SK-N-SH (cell line): Measurements from ENCODE around the gene ATXN7. TPM values are rescaled to one million over a fixed set of nuclear protein-coding genes. Genes with fewer than 3 reads are reported as not detected.

ENCODE experiments used
- CTCF ChIA-PET: fragments of 300-600, 350-600 bp; formaldehyde crosslinking; extraction: SDS; loops from one replicate; lab custom pipeline; 2021; lab: Yijun Ruan, JAX
- POLR2A ChIA-PET: fragments of 350-600 bp; sonication (Branson Sonifier 250); formaldehyde crosslinking; extraction: SDS; loops from one replicate; lab custom pipeline; 2020; ENCODE audit warnings: antibody characterized with exemption, inconsistent platforms; lab: Yijun Ruan, JAX
- DNase-seq: peaks from one replicate; pipeline ENCODE4 v3.0.0; 2012
- H2AFZ ChIP-seq: fragments of 200-600 bp; sonication (generic); 2 replicates; pipeline ENCODE4 v1.8.1; 2016; ENCODE audit warnings: antibody characterized with exemption, mild to moderate bottlenecking, low read depth
- H3F3A ChIP-seq: fragments of 200-600 bp; sonication (generic); replicated peaks from 2 replicates; pipeline ENCODE3; 2016; ENCODE audit warnings: antibody characterized with exemption, mild to moderate bottlenecking; ENCODE audit not compliant: insufficient read depth
- H3K27ac ChIP-seq, 2 experiments: fragments of 200-500 bp in 1 of 2; fragments of 200-600 bp in 1 of 2; sonication (Bioruptor generic) in 1 of 2; sonication (generic), shearing (Covaris generic) in 1 of 2; 2 replicates each; pipeline versions ENCODE4 v1.5.1 to v1.6.1; 2014 to 2016; ENCODE audit warnings: low read depth in 2 of 2, inconsistent platforms in 1 of 2, low read length in 1 of 2, mild to moderate bottlenecking in 1 of 2, mixed read lengths in 1 of 2
- H3K27me3 ChIP-seq: fragments of 200-600 bp; sonication (generic), shearing (Covaris generic); 2 replicates; pipeline ENCODE4 v1.6.1; 2016; ENCODE audit warnings: mixed run types; ENCODE audit not compliant: insufficient read depth
- H3K36me3 ChIP-seq, 2 experiments: fragments of 200-500 bp in 1 of 2; fragments of 200-600 bp in 1 of 2; sonication (Bioruptor generic) in 1 of 2; sonication (generic) in 1 of 2; replicated peaks in 1 of 2; 2 replicates each; pipeline versions ENCODE3 to v1.5.1; 2014 to 2016; ENCODE audit warnings: low read length in 1 of 2, mild to moderate bottlenecking in 1 of 2; ENCODE audit not compliant: insufficient read depth in 2 of 2, control insufficient read depth in 1 of 2
- H3K4me1 ChIP-seq, 2 experiments: fragments of 200-500 bp in 1 of 2; fragments of 200-600 bp in 1 of 2; sonication (Bioruptor generic) in 1 of 2; sonication (generic), shearing (Covaris generic) in 1 of 2; 2 replicates each; pipeline versions ENCODE4 v1.5.1 to v1.6.1; 2014 to 2016; ENCODE audit warnings: low read depth in 1 of 2, low read length in 1 of 2, mixed run types in 1 of 2; ENCODE audit not compliant: insufficient read depth in 2 of 2, control insufficient read depth in 1 of 2
- H3K4me2 ChIP-seq: fragments of 200-600 bp; sonication (generic), shearing (Covaris generic); 2 replicates; pipeline ENCODE4 v1.6.1; 2017; ENCODE audit warnings: mixed run types
- H3K4me3 ChIP-seq, 2 experiments: fragments of 200-500 bp in 1 of 2; fragments of 200-600 bp in 1 of 2; sonication (Bioruptor generic) in 1 of 2; sonication (generic), shearing (Covaris generic) in 1 of 2; 2 replicates each; pipeline versions ENCODE4 v1.5.1 to v1.8.1; 2014 to 2016; ENCODE audit warnings: low read depth in 2 of 2, inconsistent platforms in 1 of 2, low read length in 1 of 2, mild to moderate bottlenecking in 1 of 2, mixed read lengths in 1 of 2, moderate library complexity in 1 of 2
- H3K79me2 ChIP-seq: fragments of 200-600 bp; sonication (generic); 2 replicates; pipeline ENCODE4 v1.8.1; 2017; ENCODE audit warnings: mild to moderate bottlenecking; ENCODE audit not compliant: insufficient read depth
- H3K9ac ChIP-seq: fragments of 200-600 bp; sonication (generic); 2 replicates; pipeline ENCODE4 v1.6.1; 2017; ENCODE audit warnings: mixed run types
- H3K9me2 ChIP-seq: fragments of 200-600 bp; sonication (generic); 2 replicates; pipeline ENCODE4 v1.6.1; 2017; ENCODE audit warnings: mixed run types
- H3K9me3 ChIP-seq: fragments of 200-600 bp; sonication (generic); 2 replicates; pipeline ENCODE4 v1.6.1; 2017; ENCODE audit warnings: mixed run types, mild to moderate bottlenecking, moderate library complexity
- H4K20me1 ChIP-seq: fragments of 200-600 bp; sonication (generic); 2 replicates; pipeline ENCODE4 v1.6.1; 2017; ENCODE audit warnings: mild to moderate bottlenecking, mixed run types; ENCODE audit not compliant: insufficient read depth
- CHD2 ChIP-seq: fragments of 150-350 bp; IDR thresholded peaks from 2 replicates; pipeline ENCODE4 v1.6.1; 2018; ENCODE audit warnings: low read length; ENCODE audit not compliant: partially characterized antibody
- EP300 ChIP-seq, 2 experiments: IDR thresholded peaks; 2 replicates each; pipeline versions ENCODE4 v1.4.0 to v1.6.1; 2012; ENCODE audit warnings: borderline replicate concordance in 1 of 2, low read depth in 1 of 2, low read length in 1 of 2
- EZH2phosphoT487 ChIP-seq: fragments of 200-600 bp; sonication (generic); IDR thresholded peaks from 2 replicates; pipeline ENCODE4 v1.6.1; 2017; ENCODE audit warnings: low read depth, mixed run types, mild to moderate bottlenecking, antibody characterized with exemption, moderate library complexity, borderline replicate concordance
- FOXM1 ChIP-seq: IDR thresholded peaks from 2 replicates; pipeline ENCODE4 v1.4.0; 2012; ENCODE audit warnings: low read depth, mild to moderate bottlenecking
- GABPA ChIP-seq: IDR thresholded peaks from 2 replicates; pipeline ENCODE4 v1.4.0; 2012; ENCODE audit warnings: low read depth, mild to moderate bottlenecking
- JUND ChIP-seq: IDR thresholded peaks from 2 replicates; pipeline ENCODE4 v1.4.0; 2012
- MEF2A ChIP-seq: IDR thresholded peaks from 2 replicates; pipeline ENCODE4 v1.4.0; 2012; ENCODE audit warnings: low read depth, borderline replicate concordance
- NRF1 ChIP-seq: IDR thresholded peaks from 2 replicates; pipeline ENCODE4 v1.6.1; 2012; ENCODE audit warnings: low read depth, mild to moderate bottlenecking, low read length
- POLR2AphosphoS5 ChIP-seq: IDR thresholded peaks from 2 replicates; pipeline ENCODE4 v1.6.1; 2012; ENCODE audit warnings: low read depth, low read length
- RAD21 ChIP-seq: IDR thresholded peaks from 2 replicates; pipeline ENCODE4 v1.6.1; 2012; ENCODE audit warnings: mild to moderate bottlenecking, low read length
- RCOR1 ChIP-seq: fragments of 150-350 bp; IDR thresholded peaks from 2 replicates; pipeline ENCODE4 v1.6.1; 2017; ENCODE audit warnings: antibody characterized with exemption, low read length
- RFX5 ChIP-seq: IDR thresholded peaks from 2 replicates; pipeline ENCODE4 v1.6.1; 2012; ENCODE audit warnings: mild to moderate bottlenecking, improper control_type of control experiment, low read length
- RXRA ChIP-seq: IDR thresholded peaks from 2 replicates; pipeline ENCODE4 v1.4.0; 2012; ENCODE audit warnings: low read depth, mild to moderate bottlenecking, borderline replicate concordance
- SMC3 ChIP-seq: IDR thresholded peaks from 2 replicates; pipeline ENCODE4 v1.6.1; 2012; ENCODE audit warnings: low read depth, low read length, improper control_type of control experiment
- TCF12 ChIP-seq: IDR thresholded peaks from 2 replicates; pipeline ENCODE4 v1.4.0; 2012
- TEAD4 ChIP-seq: IDR thresholded peaks from 2 replicates; pipeline ENCODE4 v1.4.0; 2012; ENCODE audit warnings: mild to moderate bottlenecking, borderline replicate concordance; ENCODE audit not compliant: insufficient read depth
- YY1 ChIP-seq: IDR thresholded peaks from 2 replicates; pipeline ENCODE4 v1.4.0; 2012; ENCODE audit warnings: low read depth, mild to moderate bottlenecking
- WGBS: methylation state at CpG from one replicate; pipeline ENCODE4 v1.1.6; 2017; ENCODE audit warnings: low lambda C conversion rate; 5-methylcytosine and 5-hydroxymethylcytosine counted together
- polyA plus RNA-seq, 3 experiments: library from polyadenylated mRNA; depleted of rRNA; stranded (reverse); fragments of >200 nt; gene quantifications; 2 replicates each; pipeline ENCODE4 v1.2.3, GENCODE V29; 2012
- TF ChIP-seq, protein P1 (sequence below): fragments of 200-600 bp; sonication (generic); IDR thresholded peaks from 2 replicates; pipeline ENCODE4 v1.6.1; 2017; ENCODE audit warnings: antibody characterized with exemption, mild to moderate bottlenecking, moderate library complexity
- TF ChIP-seq, protein P2 (sequence below): IDR thresholded peaks from 2 replicates; pipeline ENCODE4 v1.4.0; 2012; ENCODE audit warnings: low read depth, borderline replicate concordance

Gene ATXN7
- polyA plus RNA-seq, 1 of the 3 experiments (the other 2 are of a cell fraction), result 6.2 TPM

- CTCF ChIA-PET, result interaction anchor here (0.6 to 7.9 kb wide), 54 partner anchors 9 to 1139 kb away, joined by 3 to 84 read pairs (median 4); no protein-coding TSS in a partner anchor
- no peaks in the 10 kb centered on the region for H3K36me3 ChIP-seq
Observed at GRCh38 chr3:64031540-64032508, 168.2 kb downstream of the ATXN7 start.

DNA sequence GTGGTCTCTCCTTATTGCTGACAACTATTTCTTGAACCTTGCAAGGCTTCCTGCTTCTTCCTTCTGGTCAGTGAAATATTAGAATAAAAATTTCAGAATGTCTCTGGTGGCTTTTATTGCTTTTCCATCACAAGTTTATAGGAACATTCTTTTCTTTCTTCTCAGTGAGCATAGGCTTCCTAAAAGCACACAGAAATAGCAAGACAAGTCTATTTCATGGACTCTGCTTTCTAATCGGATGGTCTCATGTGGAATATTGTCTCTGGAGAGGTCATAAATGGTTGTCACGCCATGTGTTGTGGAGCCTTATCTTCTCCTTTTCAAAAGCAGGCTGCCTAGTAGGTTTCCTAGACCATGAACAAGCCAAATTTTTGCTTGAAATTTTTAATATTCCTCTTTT lies 169.4 kb downstream of the ATXN7 start:
- no peak for TF ChIP-seq SMC3
- no peak for TF ChIP-seq RAD21
- TF ChIP-seq EP300 (IDR thresholded peaks at IDR 0.05; ENCODE audit: borderline replicate concordance in 1 of 2, low read depth in 1 of 2, low read length in 1 of 2), result no peak
- TF ChIP-seq RCOR1, result no peak
- no peak for TF ChIP-seq RXRA
- TF ChIP-seq TCF12, result no peak
- TF ChIP-seq YY1, result no peak
- TF ChIP-seq, all 33 proteins: peak for 0
- H3K36me3 ChIP-seq, result no peaks in the 10 kb centered on the region
- no peak overlapping the region for H3K27ac ChIP-seq
- ChIA-PET CTCF (interaction anchor here (0.8 to 7.9 kb wide), 6 partner anchors 7 to 451 kb away, joined by 3 to 84 read pairs (median 19); no protein-coding TSS in a partner anchor), POLR2A (no interaction called here)
- no peak for DNase-seq
- no peak overlapping the region for H3K4me2 ChIP-seq
- no peaks in the 10 kb centered on the region for H3K27me3 ChIP-seq
- H3K4me3 ChIP-seq, result no peak overlapping the region
- no peak overlapping the region for H3K9ac ChIP-seq
- H4K20me1 ChIP-seq, result no peaks in the 10 kb centered on the region
- H2AFZ ChIP-seq, result no peak overlapping the region
- no peaks in the 10 kb centered on the region for H3K9me3 ChIP-seq
- WGBS, result 88% methylated on average over 2 of the region's 2 CpGs
- no peaks in the 10 kb centered on the region for H3K9me2 ChIP-seq
- no peaks in the 10 kb centered on the region for H3K79me2 ChIP-seq
- no peaks in the 10 kb centered on the region for H3F3A ChIP-seq
- H3K4me1 ChIP-seq, result peaks cover 0 to 10% of the 10 kb centered on the region in 2 experiments; a peak in 2 of 4 replicates

More at GRCh38 chr3:64031540-64032508, 168.2 kb downstream of the ATXN7 start:
- no peaks in the 10 kb centered on the region for H3K79me2 ChIP-seq
- no peaks in the 10 kb centered on the region for H3F3A ChIP-seq
- H2AFZ ChIP-seq, result peak overlapping the region; percentile 36; the same call in 1 of the 2 replicates
- no peaks in the 10 kb centered on the region for H4K20me1 ChIP-seq
- no peak overlapping the region for H3K4me3 ChIP-seq
- no peak overlapping the region for H3K4me2 ChIP-seq
- WGBS, result 68% methylated on average over 13 of the region's 13 CpGs
- H3K9ac ChIP-seq, result no peak overlapping the region
- POLR2A ChIA-PET, result no interaction called here
- no peak overlapping the region for H3K27ac ChIP-seq
- H3K9me2 ChIP-seq, result no peaks in the 10 kb centered on the region
- no peaks in the 10 kb centered on the region for H3K9me3 ChIP-seq
- peaks cover 0 to 20% of the 10 kb centered on the region in 2 experiments; a peak in 2 of 4 replicates for H3K4me1 ChIP-seq
- no peak for DNase-seq
- H3K27me3 ChIP-seq, result no peaks in the 10 kb centered on the region
- TF ChIP-seq TCF12, result no peak
- TF ChIP-seq POLR2AphosphoS5, result no peak
- no peak for TF ChIP-seq EZH2phosphoT487
- TF ChIP-seq EP300 (IDR thresholded peaks at IDR 0.05; ENCODE audit: borderline replicate concordance in 1 of 2, low read depth in 1 of 2, low read length in 1 of 2), result no peak
- TF ChIP-seq NRF1, result no peak
- TF ChIP-seq FOXM1, result no peak
- TF ChIP-seq GABPA, result no peak
- no peak for TF ChIP-seq RFX5
- TF ChIP-seq TEAD4, result no peak
- TF ChIP-seq, protein P1, sequence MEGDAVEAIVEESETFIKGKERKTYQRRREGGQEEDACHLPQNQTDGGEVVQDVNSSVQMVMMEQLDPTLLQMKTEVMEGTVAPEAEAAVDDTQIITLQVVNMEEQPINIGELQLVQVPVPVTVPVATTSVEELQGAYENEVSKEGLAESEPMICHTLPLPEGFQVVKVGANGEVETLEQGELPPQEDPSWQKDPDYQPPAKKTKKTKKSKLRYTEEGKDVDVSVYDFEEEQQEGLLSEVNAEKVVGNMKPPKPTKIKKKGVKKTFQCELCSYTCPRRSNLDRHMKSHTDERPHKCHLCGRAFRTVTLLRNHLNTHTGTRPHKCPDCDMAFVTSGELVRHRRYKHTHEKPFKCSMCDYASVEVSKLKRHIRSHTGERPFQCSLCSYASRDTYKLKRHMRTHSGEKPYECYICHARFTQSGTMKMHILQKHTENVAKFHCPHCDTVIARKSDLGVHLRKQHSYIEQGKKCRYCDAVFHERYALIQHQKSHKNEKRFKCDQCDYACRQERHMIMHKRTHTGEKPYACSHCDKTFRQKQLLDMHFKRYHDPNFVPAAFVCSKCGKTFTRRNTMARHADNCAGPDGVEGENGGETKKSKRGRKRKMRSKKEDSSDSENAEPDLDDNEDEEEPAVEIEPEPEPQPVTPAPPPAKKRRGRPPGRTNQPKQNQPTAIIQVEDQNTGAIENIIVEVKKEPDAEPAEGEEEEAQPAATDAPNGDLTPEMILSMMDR, result no peak
- TF ChIP-seq, protein P2, sequence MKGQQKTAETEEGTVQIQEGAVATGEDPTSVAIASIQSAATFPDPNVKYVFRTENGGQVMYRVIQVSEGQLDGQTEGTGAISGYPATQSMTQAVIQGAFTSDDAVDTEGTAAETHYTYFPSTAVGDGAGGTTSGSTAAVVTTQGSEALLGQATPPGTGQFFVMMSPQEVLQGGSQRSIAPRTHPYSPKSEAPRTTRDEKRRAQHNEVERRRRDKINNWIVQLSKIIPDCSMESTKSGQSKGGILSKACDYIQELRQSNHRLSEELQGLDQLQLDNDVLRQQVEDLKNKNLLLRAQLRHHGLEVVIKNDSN, result no peak
- no peak for TF ChIP-seq JUND
- no peak for TF ChIP-seq MEF2A
- no peak for TF ChIP-seq CHD2
